MCF 10A (cell line): ENCODE results near the gene CERS6. TPM values are rescaled to one million over a fixed set of nuclear protein-coding genes. Genes with fewer than 3 reads are reported as not detected.
A peak's percentile ranks its signal among the peaks of the same experiment; 100 is the strongest.

ENCODE experiments used
- BruUV-seq: library from RNA; stranded (reverse); fragments of 400-500 nt; replicated peaks from 2 replicates; lab custom pipeline; 2021; lab: Mats Ljungman, UMichigan
- CTCF ChIA-PET: fragments of 300-600 bp; sonication (Branson Sonifier 250); formaldehyde crosslinking; extraction: SDS; loops from one replicate; lab custom pipeline; 2021; ENCODE audit warnings: antibody characterized with exemption, inconsistent platforms; lab: Yijun Ruan, JAX
- POLR2A ChIA-PET: fragments of 300-600, 350-650 bp; sonication (Branson Sonifier 250); formaldehyde crosslinking; extraction: SDS; loops from one replicate; lab custom pipeline; 2020; ENCODE audit warnings: antibody characterized with exemption, inconsistent platforms; lab: Yijun Ruan, JAX
- DNase-seq: peaks from one replicate; pipeline ENCODE4 v3.0.0-alpha.2; 2018; ENCODE audit not compliant: unreplicated experiment
- H3K27ac Mint-ChIP-seq: one replicate; pipeline ENCODE4 v1.8.0; 2022; ENCODE audit warnings: mild to moderate bottlenecking, low read depth, mixed read lengths; ENCODE audit not compliant: unreplicated experiment
- H3K27me3 Mint-ChIP-seq: one replicate; pipeline ENCODE4 v1.8.0; 2022; ENCODE audit warnings: mixed read lengths; ENCODE audit not compliant: insufficient read depth, unreplicated experiment
- H3K36me3 Mint-ChIP-seq: one replicate; pipeline ENCODE4 v1.8.0; 2022; ENCODE audit warnings: mild to moderate bottlenecking, moderate library complexity, mixed read lengths; ENCODE audit not compliant: insufficient read depth, unreplicated experiment
- H3K4me1 Mint-ChIP-seq: one replicate; pipeline ENCODE4 v1.8.0; 2022; ENCODE audit warnings: mixed read lengths; ENCODE audit not compliant: insufficient read depth, unreplicated experiment
- H3K4me3 Mint-ChIP-seq: one replicate; pipeline ENCODE4 v1.8.0; 2022; ENCODE audit warnings: mild to moderate bottlenecking, moderate library complexity, mixed read lengths; ENCODE audit not compliant: unreplicated experiment
- H3K9me3 Mint-ChIP-seq: one replicate; pipeline ENCODE4 v1.8.0; 2022; ENCODE audit warnings: mixed read lengths; ENCODE audit not compliant: unreplicated experiment
- CTCF ChIP-seq: fragments of 200-600 bp; IDR thresholded peaks from one replicate; pipeline ENCODE4 v1.8.0; 2022; ENCODE audit warnings: antibody characterized with exemption, mild to moderate bottlenecking; ENCODE audit not compliant: unreplicated experiment
- intact Hi-C: fragments of 100-400 bp; cut with micrococcal nuclease; formaldehyde crosslinking; loops from 2 replicates; pipeline ENCODE4 v1.14.1; 2022
- total RNA-seq: library from RNA; stranded (reverse); gene quantifications from 2 replicates; pipeline ENCODE4 v1.2.3, GENCODE V29; 2022

Gene CERS6
- total RNA-seq, 1 experiment from 2014 or later = 27.4 TPM

DNA sequence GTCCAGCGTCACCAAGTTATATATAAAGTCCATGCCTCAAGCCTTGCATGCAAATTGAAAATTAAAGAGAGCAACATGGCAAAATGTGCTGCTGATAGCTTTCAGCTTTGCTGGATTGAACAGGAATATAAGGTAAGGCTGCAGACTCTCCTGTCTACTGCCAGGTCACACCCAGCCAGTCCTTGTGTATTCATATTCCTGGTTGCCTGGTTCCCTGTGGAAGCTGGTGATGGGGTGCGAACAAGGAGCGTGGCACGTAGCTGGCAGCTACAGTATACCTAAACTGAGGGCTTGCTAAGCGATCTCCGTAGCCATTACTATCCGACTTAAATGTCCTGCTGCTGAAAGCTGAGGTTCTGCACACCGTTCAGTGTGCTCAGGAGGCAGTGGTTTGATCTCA lies 296.3 kb downstream of the CERS6 start:
- no peak overlapping the region for H3K27ac Mint-ChIP-seq
- no peak for TF ChIP-seq CTCF
- H3K36me3 Mint-ChIP-seq = peaks cover 17% of the 10 kb centered on the region
- H3K4me3 Mint-ChIP-seq = no peak overlapping the region
- intact Hi-C loops = loop anchor here (10.0 kb wide), 1 partner anchor 618 kb away; no protein-coding TSS in a partner anchor
- H3K27me3 Mint-ChIP-seq = no peaks in the 10 kb centered on the region
- POLR2A ChIA-PET = no interaction called here
- DNase-seq = no peak
- no peaks in the 10 kb centered on the region for H3K4me1 Mint-ChIP-seq
- no TSS peak for BruUV-seq
- H3K9me3 Mint-ChIP-seq = no peaks in the 10 kb centered on the region
- CTCF ChIA-PET = interaction anchor here (0.7 to 1.8 kb wide), 3 partner anchors 64 to 405 kb away, joined by 4 to 6 read pairs (median 6); no protein-coding TSS in a partner anchor

GRCh38 chr2:168753765-168754329 lies 297.8 kb downstream of the CERS6 start:
- ChIA-PET POLR2A (no interaction called here), CTCF (interaction anchor here (0.8 to 7.0 kb wide), 3 partner anchors 13 to 408 kb away, joined by 3 to 66 read pairs (median 3); no protein-coding TSS in a partner anchor)
- Mint-ChIP-seq H3K4me3 (no peak overlapping the region), H3K27ac (no peak overlapping the region), H3K27me3 (no peaks in the 10 kb centered on the region), H3K9me3 (no peaks in the 10 kb centered on the region), H3K36me3 (peaks cover 17% of the 10 kb centered on the region), H3K4me1 (no peaks in the 10 kb centered on the region)
- DNase-seq = no peak
- no TSS peak for BruUV-seq
- intact Hi-C loops = loop anchor here (10.0 kb wide), 1 partner anchor 619 kb away; no protein-coding TSS in a partner anchor
- no peak for TF ChIP-seq CTCF

- POLR2A ChIA-PET = interaction anchor here (0.5 kb wide), 1 partner anchor 513 kb away, joined by 3 read pairs; no protein-coding TSS in a partner anchor
- H3K9me3 Mint-ChIP-seq = no peaks in the 10 kb centered on the region
- no TSS peak for BruUV-seq
- no peak for DNase-seq
- no peak overlapping the region for H3K27ac Mint-ChIP-seq
- no peaks in the 10 kb centered on the region for H3K27me3 Mint-ChIP-seq
- H3K4me3 Mint-ChIP-seq = no peak overlapping the region
- H3K4me1 Mint-ChIP-seq = no peaks in the 10 kb centered on the region
- intact Hi-C loops = loop anchor here (10.0 kb wide), 1 partner anchor 622 kb away; no protein-coding TSS in a partner anchor
- CTCF ChIA-PET = interaction anchor here (0.6 to 7.0 kb wide), 7 partner anchors 11 to 420 kb away, joined by 3 to 66 read pairs (median 3); no protein-coding TSS in a partner anchor
- TF ChIP-seq CTCF = no peak
- H3K36me3 Mint-ChIP-seq = peaks cover 17% of the 10 kb centered on the region
These were observed 301.2 kb downstream of the CERS6 start for GRCh38 chr2:168757223-168757622.

GRCh38 chr2:168758970-168759820 lies 303.1 kb downstream of the CERS6 start:
- Mint-ChIP-seq H3K27ac (no peak overlapping the region), H3K9me3 (no peaks in the 10 kb centered on the region), H3K4me3 (no peak overlapping the region), H3K36me3 (peaks cover 13% of the 10 kb centered on the region), H3K27me3 (no peaks in the 10 kb centered on the region), H3K4me1 (no peaks in the 10 kb centered on the region)
- intact Hi-C loops = loop anchor here (1.0 to 10.0 kb wide), 3 partner anchors 58 to 624 kb away; no protein-coding TSS in a partner anchor
- POLR2A ChIA-PET = no interaction called here
- CTCF ChIA-PET = interaction anchor here (0.5 to 7.0 kb wide), 34 partner anchors 9 to 1706 kb away, joined by 3 to 66 read pairs (median 3); no protein-coding TSS in a partner anchor
- no TSS peak for BruUV-seq
- TF ChIP-seq CTCF = peak; percentile 62
- DNase-seq = peak; percentile 67
